Sigmoid colon (tissue), 7 donors: ENCODE data around the gene SCAPER. TPM values are rescaled to one million over a fixed set of nuclear protein-coding genes. Genes with fewer than 3 reads are reported as not detected.
"Not testable (repeated sequence)": the region's sequence is repeated elsewhere in the genome, so short reads cannot be mapped to it uniquely, and the experiment has no call there.

Experiments
- DNase-seq: peaks from one replicate; pipeline ENCODE4 v3.0.0-alpha.2; 2019
- H3K27ac ChIP-seq, 4 donors: fragments of 200-600 bp; sonication (generic); one replicate each; pipeline ENCODE4 v1.5.1; 2016 to 2019; ENCODE audit warnings: mild to moderate bottlenecking in 1 of 4
- H3K27me3 ChIP-seq, 3 donors: fragments of 200-600 bp; sonication (generic); one replicate each; pipeline ENCODE4 v1.5.1; 2019; ENCODE audit warnings: mild to moderate bottlenecking in 1 of 3
- H3K36me3 ChIP-seq, 4 donors: fragments of 200-600 bp; sonication (generic); one replicate each; pipeline ENCODE4 v1.5.1; 2016 to 2019
- H3K4me1 ChIP-seq, 4 donors: fragments of 200-600 bp; sonication (generic); one replicate each; pipeline ENCODE4 v1.5.1; 2017 to 2019
- H3K4me3 ChIP-seq, 4 donors: fragments of 200-600 bp; sonication (generic); one replicate each; pipeline ENCODE4 v1.5.1; 2017 to 2019; ENCODE audit warnings: mild to moderate bottlenecking in 2 of 4, moderate library complexity in 1 of 4
- H3K9me3 ChIP-seq, 4 donors: fragments of 200-600 bp in 3 of 4; sonication (generic) in 3 of 4; one replicate each; pipeline versions ENCODE4 v1.5.1 to v1.6.1; 2013 to 2019
- CTCF ChIP-seq, 4 experiments: fragments of 450-650 bp in 3 of 4; fragments of 200-600 bp in 1 of 4; IDR thresholded peaks; one replicate each; pipeline ENCODE4 v1.5.1; 2016 to 2019; ENCODE audit warnings: antibody characterized with exemption in 4 of 4, mild to moderate bottlenecking in 3 of 4, moderate library complexity in 2 of 4
- EP300 ChIP-seq, 4 donors: sonication (generic); formaldehyde crosslinking; IDR thresholded peaks; one replicate each; pipeline ENCODE4 v1.6.1; 2017; ENCODE audit warnings: antibody characterized with exemption in 4 of 4
- POLR2A ChIP-seq, 2 donors: fragments of 450-650 bp; IDR thresholded peaks; one replicate each; pipeline ENCODE4 v1.6.1; 2016; ENCODE audit warnings: antibody characterized with exemption in 2 of 2, mild to moderate bottlenecking in 2 of 2, moderate library complexity in 2 of 2
- POLR2AphosphoS5 ChIP-seq, 4 donors: sonication (generic); formaldehyde crosslinking; IDR thresholded peaks; one replicate each; pipeline ENCODE4 v1.6.1; 2017; ENCODE audit warnings: antibody characterized with exemption in 4 of 4
- WGBS, 2 donors: extraction: QIAGEN DNeasy Blood & Tissue Kit; methylation state at CpG; one replicate each; pipeline ENCODE4 v1.1.7; 2013; 5-methylcytosine and 5-hydroxymethylcytosine counted together
- intact Hi-C: fragments of 100-400 bp; cut with DNase I; formaldehyde crosslinking; loops from one replicate; pipeline ENCODE4 v1.15.1; 2023
- polyA plus RNA-seq, 3 donors: library from polyadenylated mRNA; stranded (reverse); fragments of 200-250 nt; gene quantifications; one replicate each; pipeline ENCODE4 v1.2.3, GENCODE V29; 2013
- total RNA-seq, 4 donors: library from RNA; depleted of rRNA; stranded (reverse); fragments of >200 nt; gene quantifications; one replicate each; pipeline ENCODE4 v1.1.0, GENCODE V29; 2016
- donor health status: healthy with polysubstance abuse.
- donor health status: Bipolar disorder and iron deficiency.
- donor health status: healthy.

The SCAPER gene
- total and polyA plus RNA-seq, 7 donors = 5.3 to 40.7 (median 22.5) TPM

DNA sequence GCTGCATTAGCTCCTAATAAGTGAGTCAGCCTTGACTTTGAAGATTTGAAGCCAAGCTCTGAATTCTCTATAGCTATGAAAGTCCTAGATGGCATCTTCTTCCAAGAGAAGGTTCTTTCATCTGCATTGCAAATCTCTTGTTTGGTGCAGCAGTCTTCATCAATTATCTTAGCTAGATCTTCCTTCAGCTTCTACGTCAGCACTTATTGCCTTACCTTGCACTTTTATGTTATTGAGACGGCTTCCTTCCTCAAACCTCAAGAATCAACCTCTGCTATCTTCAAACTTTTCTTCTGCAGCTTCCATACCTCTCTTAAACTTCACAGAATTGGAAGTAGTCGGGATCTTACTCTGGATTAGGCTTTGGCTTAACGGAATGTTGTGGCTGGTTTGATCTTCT is 167.6 kb downstream of the SCAPER start:
- Histone ChIP-seq H3K27me3 (no peaks in the 10 kb centered on the region), H3K36me3 (peaks cover 0 to 33% (median 15%) of the 10 kb centered on the region in 4 donors), H3K9me3 (no peaks in the 10 kb centered on the region), H3K4me3 (no peak overlapping the region), H3K4me1 (no peaks in the 10 kb centered on the region), H3K27ac (no peak overlapping the region)
- TF ChIP-seq EP300 (IDR thresholded peaks at IDR 0.05) (no peak), POLR2AphosphoS5 (IDR thresholded peaks at IDR 0.05) (no peak), POLR2A (IDR thresholded peaks at IDR 0.05) (no peak), CTCF (IDR thresholded peaks at IDR 0.05) (no peak)
- intact Hi-C loops = no loop called here
- WGBS, 2 donors = 94 to 95% methylated on average over 4 of the region's 4 CpGs
- no peak for DNase-seq

GRCh38 chr15:76732321-76732720 is 172.8 kb downstream of the SCAPER start:
- H3K4me3 ChIP-seq, H3K27ac ChIP-seq, DNase-seq, H3K4me1 ChIP-seq, H3K27me3 ChIP-seq, intact Hi-C loops, H3K9me3 ChIP-seq: not testable (repeated sequence)
- peaks cover 0 to 46% (median 14%) of the 10 kb centered on the region in 4 donors for H3K36me3 ChIP-seq
- 94 to 97% methylated on average over 9 of the region's 9 CpGs for WGBS, 2 donors

DNA sequence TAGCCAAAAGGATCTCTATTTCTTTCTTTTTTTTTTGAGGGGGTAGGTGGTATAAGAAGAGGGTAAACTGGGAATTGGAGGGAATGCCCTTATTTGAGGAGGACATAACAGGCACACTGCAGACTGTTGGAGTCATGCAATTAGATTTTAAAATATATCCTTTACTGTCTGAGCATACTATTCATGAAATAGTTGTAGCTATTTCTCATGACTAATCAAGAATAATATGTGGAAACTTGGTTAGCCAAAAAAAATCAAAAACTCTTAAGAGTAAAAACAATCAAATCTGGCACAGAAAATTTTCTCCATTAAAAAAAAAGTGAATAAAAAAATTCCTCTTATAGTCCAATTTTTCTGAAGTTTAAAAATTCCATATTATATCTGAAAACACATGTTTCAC is 174.9 kb downstream of the SCAPER start:
- intact Hi-C loops = no loop called here
- no peak overlapping the region for H3K4me3 ChIP-seq
- H3K36me3 ChIP-seq = peaks cover 0 to 59% (median 11%) of the 10 kb centered on the region in 4 donors
- no peaks in the 10 kb centered on the region for H3K4me1 ChIP-seq
- no peak overlapping the region for H3K27ac ChIP-seq
- TF ChIP-seq CTCF (IDR thresholded peaks at IDR 0.05) (no peak), EP300 (IDR thresholded peaks at IDR 0.05) (no peak), POLR2A (IDR thresholded peaks at IDR 0.05) (no peak), POLR2AphosphoS5 (IDR thresholded peaks at IDR 0.05) (no peak)
- H3K9me3 ChIP-seq = no peaks in the 10 kb centered on the region
- no peaks in the 10 kb centered on the region for H3K27me3 ChIP-seq
- DNase-seq = no peak

DNA sequence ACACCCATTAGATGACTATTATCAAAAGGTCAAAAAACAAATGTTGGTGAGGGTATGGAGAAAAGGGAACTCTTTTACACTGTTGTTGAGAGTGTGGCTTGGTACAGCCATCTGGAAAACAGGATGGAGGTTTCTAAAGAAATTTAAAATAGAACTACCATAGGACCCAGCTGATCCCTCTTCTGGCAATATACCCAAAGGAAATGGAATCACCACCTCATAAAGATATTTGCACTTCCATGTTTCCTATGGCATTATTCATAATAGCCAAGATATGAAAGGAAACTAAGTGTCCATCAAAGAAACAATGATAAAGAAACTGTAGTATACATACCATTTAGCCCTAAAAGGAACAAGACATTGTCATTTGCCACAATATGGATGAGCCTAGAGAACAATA is 186.3 kb downstream of the SCAPER start:
- DNase-seq = no peak
- Histone ChIP-seq H3K4me3 (no peak overlapping the region), H3K27me3 (no peaks in the 10 kb centered on the region), H3K27ac (no peak overlapping the region), H3K4me1 (no peaks in the 10 kb centered on the region), H3K36me3 (peaks cover 0 to 11% (median 1%) of the 10 kb centered on the region in 4 donors), H3K9me3 (peaks cover 0 to 4% (median 2%) of the 10 kb centered on the region in 4 donors)
- intact Hi-C loops = no loop called here
- no peak for TF ChIP-seq EP300 (IDR thresholded peaks at IDR 0.05)
- no peak for TF ChIP-seq POLR2AphosphoS5 (IDR thresholded peaks at IDR 0.05)
- TF ChIP-seq CTCF (IDR thresholded peaks at IDR 0.05) = no peak

- H3K4me3 ChIP-seq = no peak overlapping the region
- WGBS, 2 donors = 85 to 96% methylated on average over 4 of the region's 4 CpGs
- H3K27me3 ChIP-seq = no peaks in the 10 kb centered on the region
- no peak overlapping the region for H3K27ac ChIP-seq
- no peak for TF ChIP-seq POLR2AphosphoS5 (IDR thresholded peaks at IDR 0.05)
- no peak for TF ChIP-seq POLR2A (IDR thresholded peaks at IDR 0.05)
- TF ChIP-seq EP300 (IDR thresholded peaks at IDR 0.05) = no peak
- TF ChIP-seq CTCF (IDR thresholded peaks at IDR 0.05) = no peak
- H3K36me3 ChIP-seq = peaks cover 0 to 11% (median 1%) of the 10 kb centered on the region in 4 donors
- DNase-seq = no peak
- intact Hi-C loops = no loop called here
- H3K9me3 ChIP-seq = peaks cover 0 to 4% (median 2%) of the 10 kb centered on the region in 4 donors
- no peaks in the 10 kb centered on the region for H3K4me1 ChIP-seq
Measured at GRCh38 chr15:76714950-76715349, 190.2 kb downstream of the SCAPER start.
